Chondrocyte (in vitro differentiated cells): Measurements from ENCODE around the gene GGCX. TPM values are rescaled to one million over a fixed set of nuclear protein-coding genes. Genes with fewer than 3 reads are reported as not detected.

ENCODE experiments used
- DNase-seq: peaks from one replicate; pipeline ENCODE4 v3.0.0; 2021; ENCODE audit warnings: mixed read lengths, low spot score
- H3K27ac Mint-ChIP-seq: one replicate; pipeline ENCODE4 v1.8.0; 2021; ENCODE audit warnings: mild to moderate bottlenecking, moderate library complexity, mixed read lengths; ENCODE audit not compliant: unreplicated experiment
- H3K27me3 Mint-ChIP-seq: 2 replicates; pipeline ENCODE4 v1.8.0; 2021; ENCODE audit warnings: low read depth, mixed read lengths
- H3K36me3 Mint-ChIP-seq: 2 replicates; pipeline ENCODE4 v1.8.0; 2021; ENCODE audit warnings: low read depth, mixed read lengths
- H3K4me1 Mint-ChIP-seq: 2 replicates; pipeline ENCODE4 v1.8.0; 2021; ENCODE audit warnings: low read depth, mild to moderate bottlenecking, mixed read lengths
- H3K4me3 Mint-ChIP-seq: one replicate; pipeline ENCODE4 v1.8.0; 2021; ENCODE audit warnings: mild to moderate bottlenecking, moderate library complexity, mixed read lengths; ENCODE audit not compliant: unreplicated experiment
- H3K9me3 Mint-ChIP-seq: 2 replicates; pipeline ENCODE4 v1.8.0; 2021; ENCODE audit warnings: low read depth, mixed read lengths
- total RNA-seq: library from RNA; stranded (reverse); gene quantifications from 3 replicates; pipeline ENCODE4 v1.2.1, GENCODE V29; 2021
- TF ChIP-seq, protein P1 (sequence below): fragments of 200-600 bp; sonication (generic); IDR thresholded peaks from 2 replicates; pipeline ENCODE4 v1.5.0; 2021; ENCODE audit warnings: antibody characterized with exemption, mild to moderate bottlenecking, moderate library complexity

Gene GGCX
- total RNA-seq, 1 donor from 2014 or later = 55.7 TPM

DNA sequence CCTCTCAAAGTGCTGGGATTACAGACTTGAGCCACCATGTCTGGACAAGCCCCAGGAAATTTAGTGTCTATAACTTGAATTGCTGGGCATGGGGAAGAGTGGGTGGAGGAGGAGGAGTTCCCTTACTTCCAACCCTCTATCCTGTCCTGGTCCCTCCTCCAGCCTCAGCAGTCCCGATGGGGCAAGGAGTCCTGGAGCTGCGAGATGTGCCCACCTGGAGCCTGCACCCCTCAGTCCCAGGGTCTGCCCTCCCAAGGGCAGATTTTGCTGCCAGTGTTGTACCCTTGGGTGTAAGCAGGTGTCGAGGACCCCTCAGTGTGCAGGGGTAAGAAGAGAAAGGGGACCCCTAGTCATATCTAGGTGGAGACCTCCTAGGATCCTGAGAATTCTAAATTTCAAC lies 18.9 kb upstream of the GGCX start:
- H3K36me3 Mint-ChIP-seq = no peaks in the 10 kb centered on the region
- H3K4me1 Mint-ChIP-seq = peaks cover 25% of the 10 kb centered on the region
- peaks cover 3% of the 10 kb centered on the region for H3K27me3 Mint-ChIP-seq
- H3K9me3 Mint-ChIP-seq = no peaks in the 10 kb centered on the region
- no peak overlapping the region for H3K27ac Mint-ChIP-seq
- TF ChIP-seq, protein P1, sequence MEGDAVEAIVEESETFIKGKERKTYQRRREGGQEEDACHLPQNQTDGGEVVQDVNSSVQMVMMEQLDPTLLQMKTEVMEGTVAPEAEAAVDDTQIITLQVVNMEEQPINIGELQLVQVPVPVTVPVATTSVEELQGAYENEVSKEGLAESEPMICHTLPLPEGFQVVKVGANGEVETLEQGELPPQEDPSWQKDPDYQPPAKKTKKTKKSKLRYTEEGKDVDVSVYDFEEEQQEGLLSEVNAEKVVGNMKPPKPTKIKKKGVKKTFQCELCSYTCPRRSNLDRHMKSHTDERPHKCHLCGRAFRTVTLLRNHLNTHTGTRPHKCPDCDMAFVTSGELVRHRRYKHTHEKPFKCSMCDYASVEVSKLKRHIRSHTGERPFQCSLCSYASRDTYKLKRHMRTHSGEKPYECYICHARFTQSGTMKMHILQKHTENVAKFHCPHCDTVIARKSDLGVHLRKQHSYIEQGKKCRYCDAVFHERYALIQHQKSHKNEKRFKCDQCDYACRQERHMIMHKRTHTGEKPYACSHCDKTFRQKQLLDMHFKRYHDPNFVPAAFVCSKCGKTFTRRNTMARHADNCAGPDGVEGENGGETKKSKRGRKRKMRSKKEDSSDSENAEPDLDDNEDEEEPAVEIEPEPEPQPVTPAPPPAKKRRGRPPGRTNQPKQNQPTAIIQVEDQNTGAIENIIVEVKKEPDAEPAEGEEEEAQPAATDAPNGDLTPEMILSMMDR = no peak
- DNase-seq = no peak
- H3K4me3 Mint-ChIP-seq = no peak overlapping the region

DNA sequence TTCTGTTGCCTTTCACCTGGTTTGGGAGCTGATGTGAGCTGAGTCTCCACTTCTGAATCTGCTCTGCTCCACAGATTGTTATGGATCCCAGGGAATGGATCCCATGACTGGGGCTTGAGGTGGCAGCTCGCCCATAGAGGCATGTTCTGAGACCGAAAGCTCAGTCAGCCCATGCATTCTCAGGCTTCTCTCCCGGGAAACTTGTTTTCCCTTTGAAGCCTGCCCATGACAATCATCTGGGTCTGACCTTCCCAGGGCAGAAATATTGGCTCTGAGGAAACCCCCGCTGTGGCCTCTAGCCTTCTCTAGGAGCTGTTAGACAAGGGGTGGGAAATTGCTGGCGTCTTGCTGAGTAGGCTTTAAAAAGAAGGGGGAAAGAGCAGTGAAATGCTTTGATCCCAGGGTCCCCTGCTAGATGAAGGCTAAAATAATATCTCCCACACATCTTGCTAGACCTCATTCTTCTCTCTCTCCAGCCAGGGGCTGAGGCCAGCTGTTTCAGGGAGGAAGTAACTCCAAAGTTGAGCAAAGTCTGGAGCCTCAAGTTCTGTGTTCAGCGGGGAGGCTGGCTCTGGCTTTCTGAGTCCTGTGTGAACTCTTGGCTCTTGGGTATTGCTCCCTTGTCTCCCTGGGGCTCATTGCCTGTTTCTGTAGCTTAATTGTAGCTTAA lies 18.1 kb upstream of the GGCX start:
- Mint-ChIP-seq H3K27me3 (peaks cover 3% of the 10 kb centered on the region), H3K4me1 (peaks cover 20% of the 10 kb centered on the region), H3K4me3 (no peak overlapping the region), H3K9me3 (no peaks in the 10 kb centered on the region), H3K36me3 (no peaks in the 10 kb centered on the region), H3K27ac (peak overlapping the region; percentile 58)
- TF ChIP-seq, protein P1 = no peak
- no peak for DNase-seq

DNA sequence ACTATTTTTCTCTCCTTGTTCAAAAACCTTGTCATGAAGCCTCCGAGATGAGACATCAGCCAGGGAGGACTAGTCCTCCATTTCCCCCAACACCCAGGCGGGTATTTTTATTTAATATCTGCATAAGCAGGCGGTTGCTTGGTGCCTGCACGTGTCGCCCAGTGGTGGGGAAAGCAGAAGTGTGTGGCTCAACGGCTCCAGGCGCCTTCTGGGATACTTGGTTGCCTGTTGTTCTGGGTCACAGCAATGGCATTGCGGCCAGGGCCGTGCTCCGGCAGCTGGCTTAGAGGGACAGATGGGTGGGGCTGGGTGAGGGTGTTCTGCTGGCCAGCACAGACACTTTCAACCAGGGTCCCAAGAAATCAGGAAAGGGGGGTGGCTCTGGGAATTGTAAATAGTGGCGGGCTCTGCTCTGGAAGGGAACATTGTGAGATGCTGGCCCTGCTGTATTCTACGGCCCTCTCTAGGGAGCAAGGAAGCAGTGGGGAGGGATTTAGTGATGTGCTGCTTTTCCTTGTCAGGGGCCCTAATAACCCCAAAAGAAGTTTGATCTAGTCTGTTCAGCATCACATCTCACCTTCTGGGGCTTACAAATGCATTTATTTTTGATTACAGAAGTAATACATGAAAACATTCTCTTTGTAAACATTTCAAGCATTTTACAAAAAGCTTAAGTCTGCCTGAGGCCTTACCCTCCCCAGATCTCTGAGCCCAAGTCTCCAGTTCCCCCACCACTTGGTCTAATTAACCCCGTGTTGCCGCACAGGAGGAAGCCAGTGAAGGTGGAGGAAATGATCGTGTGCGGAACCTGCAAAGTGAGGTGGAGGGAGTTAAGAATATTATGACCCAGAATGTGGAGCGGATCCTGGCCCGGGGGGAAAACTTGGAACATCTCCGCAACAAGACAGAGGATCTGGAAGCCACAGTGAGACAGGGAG lies 17.2 kb upstream of the GGCX start:
- Mint-ChIP-seq H3K36me3 (no peaks in the 10 kb centered on the region), H3K4me3 (no peak overlapping the region), H3K27me3 (peaks cover 3% of the 10 kb centered on the region), H3K27ac (no peak overlapping the region), H3K4me1 (peaks cover 20% of the 10 kb centered on the region), H3K9me3 (no peaks in the 10 kb centered on the region)
- TF ChIP-seq, protein P1 = no peak
- DNase-seq = no peak

DNA sequence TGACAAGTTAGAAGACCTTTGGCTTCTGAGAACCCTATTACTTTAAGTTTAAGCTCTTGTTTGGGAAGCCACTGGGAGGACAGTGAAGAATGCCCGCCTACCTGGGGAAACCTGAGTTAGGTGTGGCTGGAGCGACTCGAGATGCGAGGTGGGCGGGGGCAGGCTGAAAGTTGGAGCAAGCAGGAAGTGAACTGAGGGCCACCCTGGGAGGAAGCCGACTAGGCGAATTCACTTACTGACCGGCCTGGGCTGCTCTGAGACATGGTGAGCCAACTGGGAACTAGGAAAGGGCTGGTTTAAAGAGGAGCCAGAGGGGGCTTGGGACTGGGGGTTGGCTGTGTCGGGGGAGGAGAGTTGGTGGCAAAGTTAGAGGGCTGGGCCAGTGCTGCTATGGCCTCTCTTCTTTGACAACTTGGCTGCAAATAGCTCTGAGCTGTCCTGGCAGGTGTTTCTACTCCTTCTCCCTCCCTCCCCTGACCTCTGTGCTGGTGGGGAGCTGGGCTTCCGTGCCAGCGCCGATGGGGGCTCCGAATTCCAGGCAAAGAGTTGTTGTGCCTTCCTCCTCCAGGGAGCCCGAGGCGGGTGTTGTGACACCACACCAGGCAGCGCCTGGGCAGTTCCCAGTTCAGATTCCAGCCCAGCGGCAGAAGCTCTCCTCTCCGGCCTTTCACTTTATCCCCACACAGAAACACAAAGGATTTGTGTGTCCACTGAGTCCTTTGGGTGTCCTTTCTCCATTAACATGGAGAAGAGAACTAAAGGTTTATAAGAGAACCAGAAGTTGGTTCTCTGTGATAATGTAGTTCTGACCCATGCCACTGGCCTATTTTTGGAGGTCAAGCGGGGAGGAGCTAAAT lies 16.3 kb upstream of the GGCX start, which contains the start of gene VAMP8:
VAMP8 (plus strand) TSS at position 201 of the 857 bp plus-strand sequence; CDS start at position 262, 61 bp downstream.
- Mint-ChIP-seq H3K27ac (peak within 1 kb of the TSS; percentile 49), H3K4me1 (peaks cover 20% of the 10 kb centered on the region), H3K36me3 (no peaks in the 10 kb centered on the region), H3K27me3 (peaks cover 5% of the 10 kb centered on the region), H3K9me3 (no peaks in the 10 kb centered on the region), H3K4me3 (no peak within 1 kb of the TSS)
- no peak for DNase-seq
- TF ChIP-seq, protein P1 = no peak

DNA sequence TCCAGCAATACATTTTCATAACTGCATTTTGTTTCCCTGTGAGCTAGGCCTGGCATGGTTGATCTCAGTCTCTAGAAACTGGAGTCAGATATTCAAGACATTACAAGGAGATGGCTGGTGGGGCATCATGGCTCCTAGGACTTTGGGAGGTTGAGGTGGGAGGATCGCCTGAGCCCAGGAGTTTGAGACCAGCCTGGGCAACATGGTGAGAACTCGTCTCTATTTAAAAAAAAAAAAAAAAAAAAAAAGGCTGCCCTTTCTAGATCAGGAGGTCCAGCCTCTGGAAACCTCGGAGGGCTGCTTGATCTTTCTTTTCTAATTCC lies 15.7 kb upstream of the GGCX start:
- H3K27me3 Mint-ChIP-seq = peaks cover 8% of the 10 kb centered on the region
- TF ChIP-seq, protein P1 = no peak
- no peaks in the 10 kb centered on the region for H3K9me3 Mint-ChIP-seq
- H3K36me3 Mint-ChIP-seq = no peaks in the 10 kb centered on the region
- H3K4me1 Mint-ChIP-seq = peaks cover 20% of the 10 kb centered on the region
- DNase-seq = no peak
- no peak overlapping the region for H3K27ac Mint-ChIP-seq
- no peak overlapping the region for H3K4me3 Mint-ChIP-seq
